GM10266 (cell line): ENCODE measurements around the gene TOP1.

Experiments used
- DNase-seq: peaks from one replicate; pipeline ENCODE4 v3.0.0; 2012; ENCODE audit errors: extremely low spot score
- CTCF ChIP-seq: IDR thresholded peaks from 2 replicates; pipeline ENCODE4 v1.5.1; 2012; ENCODE audit warnings: mild to moderate bottlenecking, low read depth; ENCODE audit not compliant: control insufficient read depth, insufficient read depth; ENCODE audit errors: missing control alignments

Gene TOP1

DNA sequence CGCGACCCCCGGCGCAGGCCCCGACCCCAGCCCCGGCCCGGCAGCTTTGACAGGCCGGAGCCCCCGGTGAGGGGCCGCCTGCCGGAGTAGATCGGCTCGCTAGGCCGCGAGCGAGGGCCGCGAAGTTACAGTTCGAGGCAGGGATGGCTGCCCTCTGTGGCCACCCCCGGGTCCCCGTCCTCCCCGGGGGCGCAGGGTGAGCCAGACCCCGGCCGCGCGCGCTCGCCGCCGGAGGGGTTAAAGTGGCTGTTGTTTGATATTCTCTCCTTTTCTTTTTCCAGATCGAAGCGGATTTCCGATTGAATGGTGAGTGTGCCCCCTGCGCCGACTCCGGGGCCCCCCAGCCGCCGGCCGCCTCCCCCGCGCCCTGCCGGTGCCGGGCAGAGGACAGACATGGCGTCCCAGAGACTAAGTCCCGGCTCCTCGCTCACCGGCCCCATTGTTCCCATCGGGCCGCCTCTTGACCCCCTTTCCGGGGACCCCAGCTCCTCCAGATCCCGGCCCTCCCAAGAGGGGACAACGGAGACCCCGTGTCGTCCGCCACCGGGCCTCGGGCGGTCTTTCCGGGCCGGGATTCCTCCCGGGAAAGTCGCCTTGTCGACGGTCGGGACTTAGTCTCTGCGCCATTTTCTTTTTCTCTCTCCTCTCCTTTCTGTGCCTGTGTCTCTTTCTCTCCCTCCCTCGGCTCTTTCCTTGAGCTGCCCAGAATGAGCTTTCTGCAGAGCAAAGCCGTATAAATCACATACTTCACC, 704 bp downstream of the TOP1 start:
- no peak for TF ChIP-seq CTCF
- DNase-seq, result peak; percentile 64

DNA sequence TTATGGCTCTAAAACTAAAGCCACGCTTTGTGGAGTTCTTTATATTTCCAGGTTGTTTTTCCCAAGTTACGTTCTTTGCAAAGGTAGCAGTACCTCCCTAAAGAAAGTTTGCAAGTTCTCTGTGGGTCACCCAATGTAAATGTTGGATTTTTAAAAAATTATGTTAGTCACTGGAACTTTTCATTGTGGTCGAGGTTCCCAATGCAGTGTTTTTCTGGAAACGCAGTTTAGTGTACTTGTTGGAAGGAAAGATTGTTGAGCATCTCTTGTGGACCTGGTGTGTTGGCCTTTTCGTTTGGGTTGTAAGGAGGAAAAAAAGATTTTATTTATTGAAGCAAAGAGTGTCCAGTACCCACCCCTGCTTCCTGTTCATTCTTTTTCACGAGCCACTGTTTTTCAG, 1.4 kb downstream of the TOP1 start:
- DNase-seq, result no peak
- no peak for TF ChIP-seq CTCF

GRCh38 chr20:41030531-41031242, 2.1 kb downstream of the TOP1 start:
- no peak for DNase-seq
- TF ChIP-seq CTCF, result no peak

GRCh38 chr20:41031243-41031619, 2.6 kb downstream of the TOP1 start:
- no peak for DNase-seq
- no peak for TF ChIP-seq CTCF

GRCh38 chr20:41032271-41032670, 3.6 kb downstream of the TOP1 start:
- TF ChIP-seq CTCF, result no peak
- no peak for DNase-seq

DNA sequence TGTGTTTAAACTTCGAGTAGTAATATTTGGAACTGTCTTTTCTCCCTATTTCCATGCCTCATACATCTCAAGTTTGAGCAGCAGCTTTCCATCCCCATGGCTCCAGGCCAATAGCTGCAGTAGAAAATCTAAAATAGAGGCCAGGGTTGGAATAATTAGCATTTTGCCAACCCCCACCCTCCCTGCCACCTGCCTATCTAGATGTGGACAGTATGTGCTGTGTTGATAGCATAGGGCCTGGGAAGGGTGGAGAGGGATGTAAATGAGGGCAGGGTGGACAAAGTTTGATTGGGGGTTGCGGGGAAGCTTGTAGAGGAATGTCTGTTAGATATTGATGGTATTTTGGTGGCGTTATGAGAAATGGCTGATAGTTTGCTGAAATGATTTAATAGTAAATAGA, 5.6 kb downstream of the TOP1 start:
- DNase-seq, result no peak

More for the DNA sequence above, 5.6 kb downstream of the TOP1 start:
- TF ChIP-seq CTCF, result no peak
